GM19324 (cell line): Measurements from ENCODE around the gene PAFAH1B2.
"Not testable (repeated sequence)": the region's sequence is repeated elsewhere in the genome, so short reads cannot be mapped to it uniquely, and the experiment has no call there.

Source experiments
- ATAC-seq: cut with Tn5 transposase; IDR thresholded peaks from one replicate; pipeline ENCODE4 v1.9.1; 2021; ENCODE audit warnings: mild to moderate bottlenecking, moderate library complexity; ENCODE audit not compliant: unreplicated experiment, low FRiP score

The PAFAH1B2 gene

DNA sequence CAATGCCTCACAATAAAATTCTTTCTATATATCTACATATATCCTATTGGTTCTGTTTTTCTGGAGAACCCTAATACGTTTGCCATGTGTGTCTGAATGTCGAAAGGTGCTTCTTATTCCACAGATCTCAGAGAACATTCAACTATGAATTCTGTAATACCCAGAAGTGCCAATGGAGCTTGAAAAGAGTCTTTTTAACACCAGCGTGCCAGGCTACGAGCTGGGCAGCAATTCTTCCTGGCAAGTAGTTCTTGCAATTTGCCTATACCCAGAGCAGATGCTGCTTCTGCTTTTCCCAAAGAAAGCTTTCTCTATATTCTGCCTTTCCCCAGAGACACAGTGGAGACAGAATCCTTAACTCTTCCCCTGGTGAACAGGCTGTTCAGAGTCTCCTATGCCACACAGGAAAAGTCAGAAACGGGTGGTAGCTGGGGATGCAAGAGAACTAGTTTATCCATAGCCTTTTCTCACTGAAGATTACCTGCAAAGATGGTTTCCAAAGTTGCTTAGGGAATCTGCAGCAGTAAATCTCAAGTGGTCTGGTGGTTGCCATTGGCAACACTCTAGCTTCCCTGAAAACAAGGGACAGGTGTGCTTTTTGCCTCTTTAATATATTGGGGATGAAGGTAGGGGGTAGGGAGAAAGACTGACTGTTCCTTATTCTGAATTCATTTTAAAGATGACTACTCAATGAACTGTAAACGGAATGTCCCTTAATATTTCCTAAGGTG lies 16.8 kb upstream of the PAFAH1B2 start:
- ATAC-seq = no peak

DNA sequence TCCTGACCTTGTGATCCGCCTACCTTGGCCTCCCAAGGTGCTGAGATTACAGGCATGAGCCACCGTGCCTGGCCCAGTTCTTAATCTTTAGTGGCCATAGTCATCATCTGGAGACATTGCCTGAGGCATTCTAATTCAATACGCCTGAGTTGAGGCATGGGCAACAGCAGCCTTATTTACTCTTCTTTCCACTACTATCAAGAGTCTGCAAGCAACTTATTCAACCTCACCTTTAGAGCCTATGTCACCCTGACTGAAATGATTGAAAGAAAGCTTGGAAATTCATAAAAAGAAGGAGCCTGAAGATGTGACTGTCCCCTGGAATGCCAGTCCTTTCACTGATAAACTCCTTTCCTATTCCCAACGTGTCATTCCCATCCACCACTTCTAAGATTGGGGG lies 15.8 kb upstream of the PAFAH1B2 start:
- ATAC-seq = no peak

DNA sequence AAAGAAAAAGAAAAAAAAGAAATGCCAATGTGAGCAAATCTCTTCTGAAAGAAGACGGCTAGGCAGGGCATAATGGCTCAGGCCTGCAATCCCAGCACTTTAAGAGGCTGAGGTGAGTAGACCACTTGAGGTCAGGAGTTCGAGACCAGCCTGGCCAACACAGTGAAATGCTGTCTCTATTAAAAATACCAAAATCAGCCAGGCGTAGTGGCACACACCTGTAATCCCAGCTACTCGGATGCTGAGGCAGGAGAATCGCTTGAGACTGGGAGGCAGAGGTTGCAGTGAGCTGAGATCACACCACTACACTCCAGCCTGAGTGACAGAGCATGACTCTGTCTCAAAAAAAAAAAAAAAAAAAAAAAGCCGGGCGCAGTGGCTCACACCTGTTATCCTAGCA lies 13.7 kb upstream of the PAFAH1B2 start:
- ATAC-seq = not testable (repeated sequence)

DNA sequence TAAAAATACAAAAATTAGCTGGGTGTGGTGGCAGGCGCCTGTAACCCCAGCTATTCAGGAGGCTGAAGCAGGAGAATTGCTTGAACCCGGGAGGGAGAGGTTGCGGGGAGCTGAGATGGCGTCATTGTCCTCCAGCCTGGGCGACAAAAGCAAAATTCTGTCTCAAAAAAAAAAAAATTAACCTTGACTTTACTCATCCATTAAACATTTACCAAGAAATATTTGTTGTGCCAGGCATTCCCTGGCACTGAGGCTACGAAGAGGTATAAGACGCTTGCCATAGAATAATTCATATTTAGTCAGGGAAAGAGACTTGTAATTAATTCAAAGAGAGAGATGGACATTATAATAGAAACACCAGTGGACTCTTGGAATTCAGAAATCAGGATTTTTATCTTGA lies 13.2 kb upstream of the PAFAH1B2 start:
- ATAC-seq = no peak

DNA sequence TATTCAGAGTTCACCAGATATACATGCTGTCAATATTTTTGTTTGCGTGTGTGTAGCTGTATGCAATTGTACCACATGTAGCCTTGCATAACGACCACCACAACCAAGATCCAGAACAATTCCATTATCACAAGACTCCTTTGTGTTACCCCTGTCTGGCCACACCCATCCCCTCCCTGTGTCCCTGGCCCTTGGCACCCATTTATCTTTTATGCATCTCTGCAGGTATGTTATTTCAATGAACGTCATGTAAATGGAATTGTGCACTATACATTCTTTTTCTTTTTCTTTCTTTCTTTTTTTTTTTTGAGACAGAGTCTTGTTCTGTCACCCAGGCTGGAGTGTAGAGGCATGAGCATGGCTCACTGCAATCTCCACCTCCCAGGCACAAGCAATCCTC lies 9.7 kb upstream of the PAFAH1B2 start:
- ATAC-seq = no peak

DNA sequence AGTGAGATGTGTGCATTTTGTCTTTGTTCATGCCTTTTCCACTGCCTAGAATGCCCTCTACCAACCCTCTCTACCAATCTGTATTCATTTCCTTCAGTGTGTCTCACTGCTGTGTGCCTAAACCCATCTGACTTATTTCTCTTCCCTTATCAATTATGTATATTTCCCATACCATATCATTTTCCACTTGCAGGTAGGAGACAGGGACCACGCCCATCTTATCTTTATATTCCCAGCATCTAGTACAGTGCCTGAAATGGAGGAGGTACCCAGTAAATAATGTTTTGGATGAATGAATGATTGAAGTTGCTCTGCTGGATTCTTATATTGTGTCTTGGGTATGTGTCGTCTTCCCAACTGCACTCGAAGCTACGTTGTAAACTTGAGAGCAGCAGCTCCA lies 9.1 kb upstream of the PAFAH1B2 start:
- ATAC-seq = not testable (repeated sequence)

DNA sequence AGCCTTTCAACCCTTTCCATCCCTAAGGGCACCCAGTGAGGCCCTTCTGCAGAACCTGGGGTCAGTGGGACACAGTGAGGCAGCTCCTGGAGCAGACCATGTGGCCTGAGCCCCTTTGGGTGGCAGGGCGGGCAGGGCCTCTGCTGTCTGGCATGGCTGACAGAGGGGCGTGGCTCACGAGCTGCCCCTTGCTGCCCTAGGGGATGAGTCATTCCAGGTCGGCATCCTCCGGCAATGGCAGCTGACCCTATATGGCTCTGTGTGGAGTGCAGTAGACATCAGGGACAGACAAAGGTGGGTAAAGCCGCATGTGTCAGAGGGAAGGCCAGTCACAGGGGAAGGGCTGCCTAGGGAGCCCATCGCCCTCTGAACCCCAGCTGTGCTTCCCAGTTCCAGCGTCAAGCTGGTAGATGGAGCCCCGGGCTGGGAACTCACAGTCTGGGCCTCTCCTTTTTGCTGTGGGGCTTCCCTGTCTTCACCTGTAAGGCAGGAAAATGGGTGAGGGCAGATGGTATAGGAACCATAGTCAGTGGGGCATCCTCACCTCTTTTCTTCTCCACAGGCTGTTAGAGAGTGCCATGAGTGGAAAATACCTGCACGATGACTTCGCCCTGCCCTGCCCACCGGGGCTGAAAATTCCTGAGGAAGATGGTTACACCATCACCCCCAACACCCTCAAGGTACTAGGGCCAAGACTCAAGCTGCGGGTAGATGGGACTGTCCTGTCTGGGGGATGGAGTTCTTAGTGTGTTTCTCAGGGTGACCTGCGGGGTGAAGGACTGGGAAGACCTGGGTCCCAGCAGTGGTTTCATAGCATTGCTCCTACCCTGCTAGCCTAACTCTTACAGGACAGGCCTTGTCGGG lies 6.6 kb upstream of the PAFAH1B2 start:
- not testable (repeated sequence) for ATAC-seq

DNA sequence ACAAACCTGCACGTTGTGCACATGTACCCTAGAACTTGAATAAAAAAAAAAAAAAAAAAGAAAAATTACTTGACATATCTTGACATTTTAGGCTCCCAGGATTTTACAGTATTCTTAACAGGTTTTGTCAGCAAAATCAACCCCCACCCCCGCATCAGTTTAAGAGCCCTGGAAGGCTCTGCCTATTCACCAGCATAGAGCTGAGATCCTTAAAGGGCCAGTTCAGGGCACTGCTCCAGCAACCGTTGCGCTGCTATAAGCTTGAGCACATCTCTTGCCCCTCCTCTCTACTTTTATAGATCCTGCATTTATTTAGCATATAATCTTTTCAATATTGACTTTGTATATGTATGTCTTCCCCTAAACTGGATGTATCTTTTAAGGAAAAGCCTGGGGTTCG lies 697 bp upstream of the PAFAH1B2 start:
- no peak for ATAC-seq

DNA sequence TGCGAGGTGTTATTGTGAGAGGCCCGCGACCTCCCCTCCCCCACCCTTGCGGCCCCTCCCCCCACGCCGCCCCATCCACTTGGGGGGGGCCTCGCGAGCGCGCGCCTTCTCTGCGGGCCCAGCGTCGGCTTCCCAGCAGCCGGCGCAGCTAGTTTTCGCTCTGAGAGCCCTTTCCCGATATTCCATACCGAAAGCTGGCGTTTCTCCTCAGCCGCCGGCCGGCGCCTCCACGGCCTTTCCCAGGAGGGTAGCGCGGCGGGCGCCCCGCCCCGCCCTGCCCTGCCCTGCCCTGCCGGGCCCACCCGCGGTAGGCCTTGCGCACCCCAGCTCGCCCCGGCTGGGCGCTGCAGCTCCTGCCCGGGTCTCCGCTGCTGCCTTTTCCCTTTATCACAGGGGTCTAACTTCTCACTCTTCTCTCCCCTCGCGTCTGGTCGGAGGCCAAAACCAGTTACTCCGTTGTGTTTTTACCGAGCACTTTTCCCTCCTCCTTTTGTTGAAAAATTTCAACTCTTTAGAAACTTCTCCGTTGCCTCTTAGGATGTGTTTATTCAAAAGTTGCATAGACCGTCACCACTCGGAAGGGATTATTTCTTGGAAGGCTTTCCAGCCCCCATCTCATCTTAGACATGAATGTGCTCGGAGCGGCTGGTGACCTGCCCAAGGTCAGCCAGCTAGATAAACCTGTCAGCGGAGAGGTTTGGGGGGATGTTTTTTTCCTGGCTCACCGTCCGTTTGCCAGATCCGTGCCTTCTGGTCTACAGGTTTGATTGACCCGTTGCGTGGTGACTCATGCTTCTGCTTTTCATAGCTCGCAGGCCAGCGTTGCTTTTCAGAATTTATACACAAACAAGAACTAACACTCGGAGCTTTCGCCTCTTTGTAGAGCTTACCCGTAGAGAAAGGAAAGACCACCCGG lies 648 bp downstream of the PAFAH1B2 start:
- ATAC-seq = peak; percentile 42

DNA sequence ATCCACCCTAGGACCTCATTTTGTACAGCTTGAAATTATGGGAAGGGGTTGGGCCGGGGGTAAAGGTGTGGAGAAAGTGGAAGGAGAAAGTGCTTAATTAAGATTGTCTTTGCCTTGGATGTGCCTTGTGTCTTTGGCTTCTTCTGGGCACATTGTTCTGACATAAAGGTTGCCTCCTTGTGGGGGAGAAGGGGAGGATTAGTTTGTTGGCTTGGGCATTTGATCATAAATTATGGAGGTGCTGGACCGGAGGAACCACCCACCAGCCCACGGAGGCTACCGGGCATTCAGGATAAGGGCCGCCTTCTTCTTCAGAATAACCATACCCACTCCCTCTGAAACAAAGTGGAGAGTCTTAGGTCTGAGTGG lies 1.3 kb downstream of the PAFAH1B2 start:
- ATAC-seq = no peak

DNA sequence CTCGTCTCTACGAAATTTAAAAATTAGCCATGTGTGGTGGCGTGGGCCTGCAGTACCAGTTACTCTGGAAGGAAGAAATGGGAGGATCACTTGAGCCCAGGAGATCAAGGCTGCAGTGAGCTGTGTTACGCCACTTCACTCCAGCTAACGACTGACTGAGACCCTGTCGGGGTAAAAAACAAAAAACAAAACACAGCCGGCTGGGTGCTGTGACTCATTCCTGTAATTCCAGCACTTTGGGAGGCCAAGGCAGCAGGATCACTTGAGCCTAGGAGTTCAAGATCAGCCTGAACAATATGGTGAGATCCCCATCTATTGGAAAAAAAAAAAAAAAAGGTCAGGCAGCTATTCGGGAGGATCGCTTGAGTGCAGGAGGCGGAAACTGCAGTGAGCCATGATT lies 2.4 kb downstream of the PAFAH1B2 start:
- no peak for ATAC-seq

DNA sequence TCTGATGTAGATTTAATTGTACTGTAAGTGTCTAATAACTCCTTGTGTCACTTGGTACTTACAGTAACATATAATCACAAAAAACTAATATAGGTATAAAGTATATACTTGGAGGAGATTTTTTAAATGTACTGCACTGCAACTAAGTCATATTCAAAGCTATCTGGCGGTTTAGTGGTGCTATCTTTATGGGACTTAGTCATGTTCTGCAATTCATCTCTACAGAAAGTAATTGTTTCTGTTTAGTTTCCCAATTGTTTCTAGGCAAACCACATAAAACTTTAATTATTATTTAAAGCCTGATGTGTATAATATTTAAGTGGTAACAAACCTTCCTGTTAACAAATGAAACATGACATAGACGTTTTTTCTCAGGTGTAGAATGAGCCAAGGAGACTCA lies 8.0 kb downstream of the PAFAH1B2 start:
- no peak for ATAC-seq

DNA sequence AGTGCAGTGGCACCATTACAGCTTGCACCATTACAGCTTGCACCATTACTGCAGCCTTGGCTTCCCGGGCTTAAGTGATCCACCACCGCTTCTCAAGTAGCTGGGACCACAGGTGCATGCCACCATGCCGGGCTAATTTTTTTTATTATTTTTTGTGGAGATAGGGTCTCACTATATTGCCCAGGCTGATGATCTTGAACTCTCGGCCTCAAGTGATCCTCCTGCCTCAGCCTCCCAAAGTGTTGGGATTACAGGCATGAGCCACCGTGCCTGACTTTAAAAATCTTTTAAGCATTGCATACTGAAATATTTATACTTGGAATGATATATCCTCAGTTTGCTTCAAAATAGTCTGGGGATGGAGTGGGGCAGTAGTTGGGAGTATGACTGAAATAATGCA lies 10.4 kb downstream of the PAFAH1B2 start:
- no peak for ATAC-seq

DNA sequence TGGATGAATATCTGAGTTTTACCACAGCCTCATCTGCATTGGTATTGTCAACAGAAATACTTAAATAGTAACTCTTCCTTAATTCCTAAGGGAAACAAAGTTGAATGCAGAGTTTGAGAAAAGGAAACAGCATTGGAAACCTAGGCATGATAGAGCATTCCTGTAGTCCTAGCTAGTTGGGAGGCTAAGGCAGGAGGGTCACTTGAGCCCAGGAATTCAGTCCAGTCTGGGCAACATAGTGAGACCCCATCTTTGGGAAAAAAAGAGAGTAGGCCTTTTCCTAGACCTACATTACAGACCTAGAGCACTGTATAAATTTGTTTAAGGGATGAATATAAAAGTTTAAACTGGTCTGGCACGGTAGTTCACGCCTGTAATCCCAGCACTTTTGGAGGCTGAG lies 13.4 kb downstream of the PAFAH1B2 start:
- no peak for ATAC-seq

DNA sequence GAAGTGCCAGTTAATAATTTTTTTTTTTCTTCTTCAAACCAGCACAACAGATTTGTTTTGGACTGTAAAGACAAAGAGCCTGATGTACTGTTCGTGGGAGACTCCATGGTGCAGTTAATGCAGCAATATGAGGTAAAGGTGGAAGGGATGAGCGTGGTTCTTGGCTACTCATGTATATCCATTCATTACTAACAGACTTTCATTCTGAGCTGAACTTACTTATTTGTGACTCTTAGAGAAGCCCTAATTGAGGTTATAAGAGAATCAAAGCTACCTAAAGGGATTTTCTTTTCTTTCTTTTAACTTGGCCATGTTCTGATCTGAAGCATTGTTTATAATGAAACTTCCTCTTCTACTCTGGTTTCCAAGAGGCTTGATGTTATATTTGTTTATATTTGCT lies 15.8 kb downstream of the PAFAH1B2 start:
- ATAC-seq = no peak

DNA sequence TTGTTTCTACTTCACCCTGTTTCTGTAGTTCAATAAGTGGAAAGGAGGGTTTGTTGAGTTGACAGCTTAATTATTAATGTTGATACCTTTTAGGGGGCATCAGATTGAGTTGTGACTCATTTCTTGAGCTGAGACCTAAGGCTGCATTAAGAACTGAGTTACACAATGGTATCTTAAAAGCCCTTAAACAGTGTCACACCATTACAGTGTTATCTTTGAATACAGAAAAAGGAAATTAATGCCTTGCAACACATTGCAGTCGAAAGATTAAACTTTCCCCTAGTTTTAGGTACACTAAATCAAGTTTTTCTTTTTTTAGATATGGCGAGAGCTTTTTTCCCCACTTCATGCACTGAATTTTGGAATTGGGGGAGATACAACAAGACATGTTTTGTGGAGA lies 16.7 kb downstream of the PAFAH1B2 start:
- no peak for ATAC-seq

DNA sequence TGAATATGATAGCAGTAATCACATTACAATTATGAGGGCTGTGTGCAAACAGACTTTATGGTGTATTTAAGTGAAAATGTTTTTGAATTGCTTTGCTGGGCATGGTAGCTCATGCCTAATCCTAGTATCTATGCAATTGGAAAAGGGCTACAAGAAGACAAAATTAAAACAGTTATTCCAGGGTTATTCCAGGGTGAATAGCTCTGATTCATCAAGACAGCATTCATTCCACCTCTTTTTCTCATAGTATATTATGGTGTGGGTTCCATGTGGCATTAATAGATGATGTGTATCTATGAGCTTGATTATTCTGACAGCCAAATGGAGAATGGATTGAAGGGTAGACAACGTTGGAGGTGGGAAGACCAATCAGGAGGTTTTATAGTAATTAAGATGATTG lies 22.4 kb downstream of the PAFAH1B2 start:
- ATAC-seq = no peak

DNA sequence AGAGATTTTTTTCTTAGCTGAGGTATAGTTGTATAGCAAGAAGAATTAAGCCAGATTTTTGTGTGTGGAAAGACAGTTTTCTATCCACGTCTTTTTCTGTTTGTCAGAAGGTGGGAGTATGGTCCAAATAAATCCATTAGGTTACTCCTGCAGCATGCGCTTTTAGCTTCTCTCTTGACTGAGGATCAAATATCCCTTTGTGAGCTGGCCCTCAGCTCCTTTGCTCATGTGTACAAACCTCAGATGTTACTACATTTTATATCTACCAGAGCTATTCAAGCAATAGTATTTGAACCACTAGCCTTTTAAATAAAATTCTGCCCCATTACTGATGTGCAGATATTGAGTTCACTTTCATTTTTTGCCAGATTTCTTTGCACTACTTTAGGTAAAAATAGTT lies 25.6 kb downstream of the PAFAH1B2 start:
- ATAC-seq = no peak

DNA sequence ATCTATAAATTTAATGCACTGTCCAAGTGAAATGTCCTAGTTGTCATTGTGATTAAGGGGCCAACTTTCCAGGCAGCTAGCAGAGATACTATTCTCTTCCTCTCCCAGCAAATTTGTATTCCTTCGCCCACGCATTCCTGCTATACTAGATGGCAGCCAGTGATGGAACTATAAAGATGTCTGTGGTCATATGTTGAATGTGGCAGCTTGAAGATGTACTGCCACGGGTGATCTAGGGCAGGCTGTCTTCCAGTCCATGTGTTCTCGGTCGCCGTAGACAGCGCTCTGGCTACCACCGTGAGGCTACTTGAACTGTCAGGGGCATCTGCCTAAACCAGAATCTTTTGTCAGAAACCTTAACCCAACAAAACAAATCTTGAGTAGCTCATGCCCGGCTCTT lies 26.1 kb downstream of the PAFAH1B2 start:
- no peak for ATAC-seq

DNA sequence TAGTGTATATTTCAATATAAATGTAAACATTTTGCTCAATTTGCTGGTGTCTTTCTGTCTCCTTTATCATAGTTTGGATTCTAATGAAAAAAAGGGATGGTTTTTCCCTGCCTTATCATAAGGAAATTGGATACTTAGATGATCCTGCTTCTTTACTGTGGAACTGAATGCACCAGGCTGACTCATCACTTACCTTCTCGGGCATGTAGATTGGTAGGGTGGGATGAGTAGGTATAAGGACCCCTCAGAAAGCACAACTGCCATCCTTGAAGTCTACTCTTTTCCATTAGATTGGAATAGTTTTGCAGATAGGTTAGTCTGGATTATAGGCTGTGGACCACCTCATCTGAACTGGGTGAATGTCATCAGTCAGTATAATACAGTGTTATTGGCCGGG lies 26.9 kb downstream of the PAFAH1B2 start:
- no peak for ATAC-seq
